Skeletal muscle cell (primary cell): ENCODE data around the gene RGL2.
"Not testable (repeated sequence)": the region's sequence is repeated elsewhere in the genome, so short reads cannot be mapped to it uniquely, and the experiment has no call there.

Source experiments
- DNase-seq: peaks from one replicate; pipeline ENCODE4 v3.0.0-alpha.2; 2010; ENCODE audit warnings: low read depth
- H3K4me3 ChIP-seq: 2 replicates; pipeline ENCODE4 v1.5.1; 2011; ENCODE audit warnings: low read depth, mild to moderate bottlenecking, control low read depth, low read length, moderate library complexity

Gene RGL2, protein sequence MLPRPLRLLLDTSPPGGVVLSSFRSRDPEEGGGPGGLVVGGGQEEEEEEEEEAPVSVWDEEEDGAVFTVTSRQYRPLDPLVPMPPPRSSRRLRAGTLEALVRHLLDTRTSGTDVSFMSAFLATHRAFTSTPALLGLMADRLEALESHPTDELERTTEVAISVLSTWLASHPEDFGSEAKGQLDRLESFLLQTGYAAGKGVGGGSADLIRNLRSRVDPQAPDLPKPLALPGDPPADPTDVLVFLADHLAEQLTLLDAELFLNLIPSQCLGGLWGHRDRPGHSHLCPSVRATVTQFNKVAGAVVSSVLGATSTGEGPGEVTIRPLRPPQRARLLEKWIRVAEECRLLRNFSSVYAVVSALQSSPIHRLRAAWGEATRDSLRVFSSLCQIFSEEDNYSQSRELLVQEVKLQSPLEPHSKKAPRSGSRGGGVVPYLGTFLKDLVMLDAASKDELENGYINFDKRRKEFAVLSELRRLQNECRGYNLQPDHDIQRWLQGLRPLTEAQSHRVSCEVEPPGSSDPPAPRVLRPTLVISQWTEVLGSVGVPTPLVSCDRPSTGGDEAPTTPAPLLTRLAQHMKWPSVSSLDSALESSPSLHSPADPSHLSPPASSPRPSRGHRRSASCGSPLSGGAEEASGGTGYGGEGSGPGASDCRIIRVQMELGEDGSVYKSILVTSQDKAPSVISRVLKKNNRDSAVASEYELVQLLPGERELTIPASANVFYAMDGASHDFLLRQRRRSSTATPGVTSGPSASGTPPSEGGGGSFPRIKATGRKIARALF

DNA sequence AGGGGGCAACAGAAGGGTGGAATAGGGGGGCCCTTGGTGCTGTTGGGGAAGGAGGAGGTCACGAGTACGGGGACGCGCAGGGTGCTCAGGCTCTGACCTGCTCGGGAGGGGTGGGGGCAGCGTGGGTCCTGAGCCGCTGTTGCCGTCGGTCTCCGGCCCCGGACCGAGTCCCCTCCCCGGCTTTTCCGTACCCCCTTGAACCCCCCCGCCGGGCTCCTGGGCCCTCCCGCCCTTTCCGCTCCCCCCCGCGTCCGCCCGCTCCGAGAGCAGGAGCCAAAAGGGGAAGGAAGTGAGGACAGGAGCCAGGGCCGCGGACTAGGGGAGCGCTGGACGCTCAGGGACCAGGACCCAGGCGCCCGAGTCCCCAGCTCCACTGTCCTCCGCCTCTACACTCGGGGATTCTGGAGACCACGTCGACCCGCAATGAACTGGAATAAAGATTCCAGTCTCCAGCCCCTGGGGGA, at the start of gene RGL2:
TSS of gene RGL2 (minus strand) at position 170 of the 464 bp plus-strand sequence. CDS start 332 bp downstream, outside the sequence.
- no peak for DNase-seq
- peak within 1 kb of the TSS; percentile 76 for H3K4me3 ChIP-seq

DNA sequence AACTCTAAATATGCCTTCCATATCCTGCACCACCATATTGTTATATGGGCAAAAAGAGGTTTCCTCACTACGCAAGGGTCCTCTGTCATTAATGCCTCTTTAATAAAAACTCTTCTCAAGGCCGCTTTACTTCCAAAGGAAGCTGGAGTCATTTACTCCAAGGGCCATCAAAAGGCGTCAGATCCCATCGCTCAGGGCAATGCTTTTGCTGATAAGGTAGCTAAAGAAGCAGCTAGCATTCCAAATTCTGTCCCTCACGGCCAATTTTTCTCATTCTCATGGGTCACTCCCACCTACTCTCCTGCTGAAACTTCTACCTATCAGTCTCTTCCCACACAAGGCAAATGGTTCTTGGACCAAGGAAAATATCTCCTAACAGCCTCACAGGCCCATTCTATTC, 49.1 kb upstream of the RGL2 start:
- DNase-seq, result no peak
- H3K4me3 ChIP-seq, result no peak overlapping the region

DNA sequence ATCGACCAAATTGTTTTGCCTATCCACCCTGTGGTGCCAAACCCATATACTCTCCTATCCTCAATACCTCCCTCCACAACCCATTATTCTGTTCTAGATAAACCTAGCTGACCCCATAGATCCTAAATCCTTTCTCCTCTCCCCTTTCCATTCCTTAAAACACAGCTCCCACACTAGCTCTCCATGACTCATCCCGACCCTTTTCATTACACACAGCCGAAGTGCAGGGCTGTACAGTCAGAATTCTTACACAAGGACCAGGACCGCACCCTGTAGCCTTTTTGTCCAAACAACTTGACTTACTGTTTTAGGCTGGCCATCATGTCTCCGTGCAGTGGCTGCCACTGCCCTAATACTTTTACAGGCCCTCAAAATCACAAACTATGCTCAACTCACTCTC, 48.2 kb upstream of the RGL2 start:
- H3K4me3 ChIP-seq, DNase-seq: not testable (repeated sequence)

DNA sequence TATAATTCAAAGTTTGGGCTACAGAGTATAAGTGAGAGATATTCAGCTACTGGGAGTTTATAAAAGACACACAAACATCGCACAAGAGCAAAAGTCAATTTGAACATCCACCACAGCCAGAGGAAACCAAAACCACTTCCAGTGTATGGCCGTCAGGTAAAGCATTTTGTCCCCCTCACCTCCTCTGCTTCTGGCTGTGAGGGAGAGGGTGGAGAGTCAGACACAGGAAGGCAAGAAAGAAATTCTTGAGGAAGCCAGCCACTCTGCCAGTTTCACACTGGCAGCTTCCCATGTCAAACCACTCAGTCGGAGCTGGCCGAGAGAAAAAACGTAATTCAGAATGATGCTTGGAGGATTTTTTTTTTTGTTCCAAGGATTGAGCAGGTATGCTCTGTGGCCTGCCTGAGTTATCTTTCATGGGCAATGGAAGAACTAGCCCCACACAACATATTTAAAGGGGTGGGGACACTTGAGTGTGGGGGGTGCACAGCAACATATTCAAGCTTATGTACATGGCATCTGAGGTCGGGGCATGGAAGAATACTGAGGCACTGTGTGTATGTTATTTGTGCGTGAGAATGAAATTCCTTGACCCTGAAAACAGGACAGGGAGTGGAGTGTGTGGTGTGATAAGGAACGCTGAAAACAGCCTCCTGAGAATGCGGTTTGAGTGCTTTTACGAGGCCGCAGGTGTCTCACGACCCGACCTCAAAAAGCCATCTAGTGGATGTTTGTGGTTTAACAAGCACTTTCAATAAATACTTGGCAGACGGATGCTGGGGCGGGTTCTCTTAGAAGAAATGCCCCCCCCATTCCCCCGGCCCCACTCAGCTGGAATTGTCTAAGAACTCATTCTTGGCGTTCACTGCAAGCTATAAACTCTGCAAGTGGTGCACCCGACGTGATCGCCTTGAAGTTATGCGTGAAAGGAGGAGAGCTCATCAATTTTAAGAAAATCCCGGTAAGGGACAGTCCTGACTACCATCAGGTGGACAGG, 46.3 kb upstream of the RGL2 start:
- no peak overlapping the region for H3K4me3 ChIP-seq
- DNase-seq, result peak; percentile 49

DNA sequence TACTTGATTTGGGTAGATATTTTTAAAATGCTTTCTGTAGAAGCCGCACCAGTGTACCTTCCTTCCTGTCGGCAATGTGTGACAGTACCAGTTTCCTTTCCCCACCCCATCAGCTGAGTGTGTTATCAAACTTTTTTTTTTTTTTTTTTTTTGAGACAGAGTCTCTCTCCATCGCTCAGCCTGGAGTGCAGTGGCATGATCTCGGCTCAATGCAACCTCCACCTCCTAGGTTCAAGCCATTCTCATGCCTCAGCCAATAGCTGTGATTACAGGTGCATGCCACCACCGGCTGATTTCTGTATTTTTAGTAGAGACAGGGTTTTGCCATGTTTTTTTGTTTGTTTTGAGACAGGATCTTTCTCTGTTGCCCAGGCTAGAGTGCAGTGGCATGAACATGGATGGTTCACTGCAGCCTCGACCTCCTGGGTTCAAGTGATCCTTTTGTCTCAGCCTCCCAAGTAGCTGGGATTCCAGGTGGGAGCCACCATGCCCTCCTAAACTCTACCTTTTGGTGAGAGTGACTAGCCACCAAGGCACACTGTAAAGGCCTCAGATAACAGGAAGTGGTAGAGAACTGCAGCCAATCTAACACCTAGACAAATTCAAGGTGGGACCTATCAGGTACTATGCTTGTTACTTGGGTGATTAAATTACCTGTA, 45.3 kb upstream of the RGL2 start:
- H3K4me3 ChIP-seq, result no peak overlapping the region
- DNase-seq, result no peak

DNA sequence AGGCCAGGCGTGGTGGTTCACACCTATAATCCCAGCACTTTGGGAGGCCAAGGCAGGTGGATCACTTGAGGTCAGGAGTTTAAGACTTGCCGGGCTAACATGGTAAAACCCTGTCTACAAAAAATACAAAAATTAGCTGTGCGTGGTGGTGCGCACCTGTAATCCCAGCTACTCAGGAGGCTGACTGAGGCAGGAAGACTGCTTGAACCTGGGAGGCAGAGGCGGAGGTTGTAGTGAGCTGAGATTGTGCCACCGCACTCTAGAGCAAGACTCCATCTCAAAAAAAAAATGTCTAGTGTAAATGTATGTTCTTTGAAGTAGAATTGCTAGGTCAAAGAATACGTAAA, 44.8 kb upstream of the RGL2 start:
- DNase-seq, H3K4me3 ChIP-seq: not testable (repeated sequence)

DNA sequence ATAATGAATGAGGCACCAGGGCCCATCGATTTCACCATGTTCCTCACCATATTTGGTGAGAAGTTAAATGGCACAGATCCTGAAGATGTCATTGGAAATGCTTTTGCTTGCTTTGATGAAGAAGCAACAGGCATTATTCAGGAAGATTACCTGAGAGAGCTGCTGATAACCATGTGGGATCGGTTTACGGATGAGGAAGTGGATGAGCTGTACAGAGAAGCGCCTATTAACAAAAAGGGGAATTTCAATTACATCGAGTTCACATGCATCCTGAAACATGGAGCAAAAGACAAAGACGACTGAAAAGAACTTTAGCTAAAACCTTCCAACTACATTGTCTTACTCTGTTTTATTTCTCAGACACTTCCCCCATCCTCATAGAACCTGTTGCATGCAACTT, 40.5 kb upstream of the RGL2 start:
- H3K4me3 ChIP-seq, result no peak overlapping the region
- DNase-seq, result no peak

DNA sequence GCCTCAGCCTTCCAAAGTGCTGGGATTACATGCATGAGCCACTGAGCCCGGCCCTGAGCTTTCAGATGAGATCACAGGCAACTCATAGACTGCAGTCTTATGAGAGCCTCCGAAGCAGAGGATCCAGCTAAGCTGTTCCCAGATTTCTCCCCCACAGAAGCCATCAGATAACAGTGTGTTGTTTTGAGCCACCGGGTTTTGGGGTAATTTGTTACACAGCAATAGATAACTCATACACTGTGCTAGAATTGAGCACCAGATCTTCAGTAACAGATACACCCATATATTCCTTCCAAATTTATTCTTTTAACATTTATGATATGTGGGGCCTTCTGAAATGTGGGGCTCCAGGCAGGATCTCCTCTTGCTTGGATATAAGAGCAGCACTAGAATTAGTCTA, 37.8 kb upstream of the RGL2 start:
- no peak overlapping the region for H3K4me3 ChIP-seq
- no peak for DNase-seq

DNA sequence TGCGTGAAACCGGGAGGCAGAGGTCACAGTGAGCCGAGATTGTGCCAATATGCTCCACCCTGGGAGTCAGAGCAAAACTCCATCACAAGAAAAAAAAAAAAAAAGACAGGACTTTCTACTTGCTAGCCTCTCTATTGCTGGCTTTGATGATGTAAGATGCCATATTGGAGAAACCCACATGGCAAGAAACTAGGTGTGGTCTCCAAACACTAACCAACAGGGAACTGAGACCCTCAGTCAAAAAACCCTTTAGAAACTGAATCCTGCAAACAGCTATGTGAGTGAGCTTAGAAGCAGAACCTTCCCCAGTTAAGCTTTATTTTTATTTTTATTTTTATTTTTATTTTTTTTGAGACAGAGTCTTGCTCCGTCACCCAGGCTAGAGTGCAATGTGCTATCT, 37.2 kb upstream of the RGL2 start:
- H3K4me3 ChIP-seq, result no peak overlapping the region
- DNase-seq, result no peak

DNA sequence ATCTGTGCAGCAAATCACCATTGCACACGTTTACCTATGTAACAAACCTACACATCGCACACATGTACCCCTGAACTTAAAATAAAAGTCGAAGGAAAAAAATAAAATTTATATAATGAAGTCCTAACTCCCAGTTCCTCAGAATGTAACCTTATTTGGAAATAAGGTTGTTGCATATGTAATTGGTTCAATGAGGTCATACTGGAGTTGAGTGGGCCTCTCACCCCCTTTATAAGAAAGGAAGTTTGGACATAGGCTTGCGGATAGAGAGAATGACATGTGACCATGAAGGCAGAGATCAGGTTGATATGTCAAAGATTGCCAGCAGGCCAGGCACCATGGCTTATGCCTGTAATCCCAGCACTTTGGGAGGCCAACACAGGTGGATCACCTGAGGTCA, 34.9 kb upstream of the RGL2 start:
- no peak overlapping the region for H3K4me3 ChIP-seq
- no peak for DNase-seq

DNA sequence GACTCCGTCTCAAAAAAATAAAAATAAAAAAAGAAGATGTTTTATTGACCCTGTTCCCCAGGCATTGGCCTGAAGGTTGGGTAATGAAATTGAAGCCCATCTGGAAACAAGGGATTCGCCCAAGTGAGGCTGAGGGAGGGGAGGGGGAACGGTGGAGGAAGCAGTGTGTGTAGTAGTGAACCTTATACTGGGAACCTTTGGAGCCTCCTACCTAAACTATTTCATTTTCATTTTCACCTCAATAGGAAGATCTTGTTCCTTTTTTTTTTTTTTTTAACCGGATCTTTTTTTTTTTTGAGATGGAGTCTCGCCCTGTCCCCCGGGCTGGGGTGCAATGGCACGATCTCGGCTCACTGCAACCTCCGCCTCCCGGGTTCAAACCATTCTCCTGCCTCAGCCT, 32.0 kb upstream of the RGL2 start:
- H3K4me3 ChIP-seq, result no peak overlapping the region
- DNase-seq, result no peak

DNA sequence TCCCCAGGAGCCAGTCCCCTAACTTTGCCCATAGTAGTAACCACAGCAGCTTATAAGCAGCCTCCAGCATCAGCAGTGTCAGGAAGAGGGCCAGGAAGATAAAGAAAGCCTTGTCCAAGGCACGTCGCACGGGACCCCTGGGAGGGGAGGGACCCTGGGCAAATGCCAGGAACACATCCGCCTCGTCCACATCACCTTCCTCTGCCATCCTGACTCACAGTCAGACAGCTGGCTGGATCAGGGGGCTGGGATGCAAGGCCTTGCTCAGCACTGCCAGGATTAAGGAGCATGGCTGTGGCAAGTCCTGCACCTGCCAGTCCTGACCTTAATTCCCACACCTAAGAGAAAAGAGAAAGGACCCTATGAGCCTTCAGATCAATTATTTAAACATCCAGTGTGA, 30.3 kb upstream of the RGL2 start:
- no peak for DNase-seq
- H3K4me3 ChIP-seq, result no peak overlapping the region

DNA sequence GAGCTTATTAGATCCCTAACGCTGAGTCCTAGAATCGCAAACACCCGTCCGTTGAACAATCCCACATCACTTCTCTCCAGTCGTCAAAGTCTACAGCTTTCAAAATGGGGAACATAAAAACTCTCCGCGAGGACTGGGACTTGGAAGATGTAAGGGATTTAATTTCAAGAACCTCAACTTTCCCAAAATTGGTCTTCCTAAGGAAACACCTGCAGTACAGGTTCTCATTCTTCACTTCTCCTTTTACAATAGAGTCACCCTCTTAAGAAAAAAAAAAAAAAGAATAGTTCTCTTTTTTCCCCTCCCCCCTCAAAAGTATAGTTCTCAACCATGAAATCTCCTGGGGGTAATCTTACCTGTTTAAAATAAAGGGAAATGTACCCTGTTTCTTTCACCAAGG, 25.4 kb upstream of the RGL2 start:
- no peak for DNase-seq
- H3K4me3 ChIP-seq, result no peak overlapping the region

DNA sequence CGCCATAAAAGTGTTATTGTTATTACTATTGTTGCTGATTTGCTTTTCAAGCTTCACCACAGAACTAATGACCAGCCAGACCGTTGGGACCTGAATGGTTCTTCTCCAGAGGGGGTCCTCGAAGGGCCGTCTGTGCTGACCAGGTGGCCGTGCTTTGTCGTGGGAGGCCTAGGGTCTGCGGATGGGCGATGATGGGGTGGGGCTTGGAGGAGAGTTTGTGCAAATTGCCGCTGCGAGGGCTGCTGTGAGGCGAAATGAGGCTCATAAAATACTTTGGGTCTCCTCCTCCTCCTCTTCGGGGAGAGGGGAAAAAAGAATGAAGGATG, 24.8 kb upstream of the RGL2 start:
- H3K4me3 ChIP-seq, result peak overlapping the region; percentile 85
- DNase-seq, result no peak

DNA sequence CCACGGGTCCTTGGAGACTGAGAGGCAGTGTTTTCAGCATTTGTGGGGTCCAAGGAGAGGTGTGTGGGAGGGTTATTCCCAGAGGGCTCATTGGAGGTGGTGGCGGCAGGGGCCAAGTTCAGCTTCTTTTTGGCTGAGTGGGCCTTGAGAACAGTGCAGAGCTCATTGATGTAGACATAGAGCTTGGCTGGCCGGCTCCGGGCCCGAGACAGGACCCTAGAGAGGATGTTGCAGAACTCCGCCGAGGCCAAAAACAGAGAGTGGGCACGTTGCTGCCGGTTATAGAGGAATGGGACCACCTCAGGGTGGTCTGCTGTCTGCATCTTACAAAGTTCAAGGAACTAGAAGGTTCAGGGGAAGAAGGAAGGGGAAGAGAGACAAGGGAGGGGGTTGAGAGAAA, 22.5 kb upstream of the RGL2 start:
- H3K4me3 ChIP-seq, result peak overlapping the region; percentile 85
- no peak for DNase-seq

DNA sequence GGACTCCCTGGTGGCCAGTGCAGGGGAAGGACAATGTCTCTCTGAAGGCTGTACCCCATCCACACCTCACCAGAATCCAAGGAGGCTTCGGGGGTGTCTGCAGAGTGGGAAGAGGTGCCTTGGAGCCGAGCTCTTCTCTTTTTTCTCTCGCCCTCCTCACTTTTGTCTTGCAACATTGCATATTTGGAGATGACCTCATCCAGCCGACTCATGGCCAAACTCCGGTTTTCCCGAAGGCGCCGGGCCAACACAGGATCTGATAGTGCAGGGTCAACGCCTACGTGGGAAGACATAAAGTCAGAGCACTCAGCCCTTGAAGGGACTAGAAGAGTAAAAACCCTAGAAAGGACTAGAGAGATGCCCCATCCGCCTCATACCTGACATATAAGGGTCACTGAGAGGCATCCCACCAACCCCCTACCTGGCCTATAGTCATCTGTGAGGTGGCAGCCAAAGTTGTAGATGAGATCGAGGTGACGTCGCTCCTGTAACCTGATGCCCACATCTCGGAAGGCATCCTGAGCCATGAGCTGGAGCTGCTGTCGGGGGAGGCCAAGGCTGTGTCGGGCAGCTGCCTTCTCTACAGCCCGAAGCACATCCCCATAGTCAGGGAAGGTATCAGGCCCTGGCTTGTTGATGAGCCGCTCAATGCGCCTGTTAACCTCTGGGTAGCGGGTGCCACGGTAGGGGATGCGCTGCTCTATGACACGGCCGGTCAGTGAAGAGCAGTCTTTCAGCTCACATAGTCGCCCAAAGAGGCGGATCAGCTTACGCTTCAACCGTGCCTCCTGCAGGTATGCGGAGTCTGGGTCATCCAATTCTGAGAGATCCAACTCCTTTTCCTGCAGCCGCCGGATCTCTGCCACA, 21.8 kb upstream of the RGL2 start:
- H3K4me3 ChIP-seq, result peak overlapping the region; percentile 85
- DNase-seq, result peak; percentile 84

DNA sequence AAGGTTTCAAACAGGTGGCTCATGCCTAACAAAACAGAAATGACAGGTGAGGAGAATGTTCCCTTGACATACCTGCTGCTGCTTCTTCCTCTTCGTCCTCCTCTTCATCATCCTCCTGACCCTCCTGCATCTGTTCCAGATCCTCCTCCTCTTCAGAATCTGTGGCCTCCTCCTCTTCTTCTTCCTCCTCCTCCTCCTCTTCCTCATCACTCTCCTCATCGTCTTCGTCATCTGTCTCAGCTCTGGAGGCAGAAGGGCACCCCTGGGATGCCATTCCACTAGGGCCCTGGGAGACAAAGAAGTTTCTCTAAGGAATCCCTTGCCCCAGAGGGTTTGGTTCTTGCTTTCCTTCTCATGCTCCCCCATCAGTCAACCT, 21.2 kb upstream of the RGL2 start:
- H3K4me3 ChIP-seq, result peak overlapping the region; percentile 24
- no peak for DNase-seq

DNA sequence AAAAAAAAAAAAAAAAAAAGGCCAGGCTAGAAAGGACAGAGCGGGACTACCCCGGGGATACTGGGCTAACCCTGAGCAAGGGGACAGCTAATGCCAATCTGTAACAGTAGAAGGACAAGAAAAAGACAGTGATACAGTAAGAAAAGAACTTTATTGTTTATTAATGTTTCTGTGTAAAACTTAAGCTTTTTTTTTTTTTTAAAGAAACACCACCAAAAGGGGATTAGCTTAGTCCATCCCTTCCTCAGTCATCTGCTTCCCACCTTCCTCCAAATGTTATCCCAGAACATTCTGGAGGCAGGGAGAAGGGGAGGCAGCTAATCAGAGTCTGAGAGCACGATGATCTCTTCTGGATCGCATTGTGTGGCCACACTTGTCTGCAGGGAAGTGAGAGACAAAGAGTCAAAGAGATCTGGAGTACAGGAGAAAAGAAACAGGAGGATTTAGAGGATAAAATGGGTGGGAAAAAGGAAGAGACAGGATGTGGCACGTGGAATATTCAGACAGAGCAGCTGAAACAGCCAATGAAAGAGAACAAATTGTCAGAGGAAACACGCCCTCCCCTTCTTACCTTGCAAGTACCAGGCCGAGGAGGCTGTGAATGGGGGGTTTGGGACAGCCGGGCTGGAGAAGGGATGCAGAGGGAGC, 19.8 kb upstream of the RGL2 start:
- H3K4me3 ChIP-seq, result peak overlapping the region; percentile 60
- no peak for DNase-seq
